Immature natural killer cell (primary cell): Measurements from ENCODE around the gene ARMCX6. TPM values are rescaled to one million over a fixed set of nuclear protein-coding genes. Genes with fewer than 3 reads are reported as not detected.
"Not testable (repeated sequence)": the region's sequence is repeated elsewhere in the genome, so short reads cannot be mapped to it uniquely, and the experiment has no call there.

Experiments
- DNase-seq, 3 donors: peaks; one replicate each; pipeline ENCODE4 v3.0.0; 2022; ENCODE audit warnings: mixed read lengths in 1 of 3
- H3K27ac Mint-ChIP-seq, 6 donors: one replicate each; pipeline ENCODE4 v1.8.0; 2020; ENCODE audit warnings: mixed read lengths in 6 of 6, mild to moderate bottlenecking in 5 of 6, inconsistent platforms in 4 of 6, moderate library complexity in 3 of 6
- H3K27me3 Mint-ChIP-seq, 3 donors: one replicate each; pipeline ENCODE4 v1.8.0; 2020 to 2021; ENCODE audit warnings: low read depth in 3 of 3, mild to moderate bottlenecking in 3 of 3, mixed read lengths in 3 of 3, moderate library complexity in 3 of 3, inconsistent platforms in 1 of 3
- H3K36me3 Mint-ChIP-seq, 3 donors: one replicate each; pipeline ENCODE4 v1.8.0; 2020; ENCODE audit warnings: mixed read lengths in 3 of 3, inconsistent platforms in 2 of 3, mild to moderate bottlenecking in 2 of 3
- H3K4me1 Mint-ChIP-seq, 2 donors: one replicate each; pipeline ENCODE4 v1.8.0; 2020; ENCODE audit warnings: inconsistent platforms in 2 of 2, mild to moderate bottlenecking in 2 of 2, mixed read lengths in 2 of 2, moderate library complexity in 1 of 2
- H3K4me3 Mint-ChIP-seq, 5 donors: one replicate each; pipeline ENCODE4 v1.8.0; 2020; ENCODE audit warnings: mild to moderate bottlenecking in 5 of 5, mixed read lengths in 5 of 5, inconsistent platforms in 3 of 5, moderate library complexity in 3 of 5
- H3K9me3 Mint-ChIP-seq, 6 donors: one replicate each; pipeline ENCODE4 v1.8.0; 2020; ENCODE audit warnings: mild to moderate bottlenecking in 6 of 6, mixed read lengths in 6 of 6, inconsistent platforms in 4 of 6, moderate library complexity in 3 of 6
- polyA plus RNA-seq, 3 donors: library from polyadenylated mRNA; unstranded; fragments of 300-500 nt; fragmentation: Illumina TruSeq; gene quantifications; one replicate each; pipeline ENCODE4 v1.2.3, GENCODE V29; 2021

Gene ARMCX6
- polyA plus RNA-seq, 3 donors from 2014 or later, result 38.0 to 58.2 (median 38.5) TPM

DNA sequence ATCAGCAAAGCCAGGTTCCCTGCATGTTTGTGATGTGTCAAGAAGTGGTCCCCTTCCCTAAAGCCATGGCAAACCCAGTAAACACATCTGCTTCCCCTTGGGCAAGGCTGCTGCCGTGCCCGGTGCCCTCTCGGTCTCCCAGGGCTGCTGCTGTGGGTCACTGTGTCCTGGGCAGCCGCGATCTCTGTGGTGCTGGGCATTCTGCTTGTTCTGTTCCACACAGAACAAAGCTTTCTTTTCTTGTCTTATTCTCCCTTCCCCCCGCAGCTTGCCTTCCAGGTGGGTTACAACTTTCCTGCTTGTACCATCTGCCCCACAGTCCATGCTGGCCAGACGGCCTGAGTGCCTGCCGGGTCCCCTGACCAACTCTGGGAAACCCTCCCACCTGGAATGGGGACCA is 18.2 kb downstream of the ARMCX6 start:
- H3K9me3 Mint-ChIP-seq, H3K36me3 Mint-ChIP-seq, H3K27me3 Mint-ChIP-seq, H3K4me1 Mint-ChIP-seq, DNase-seq, H3K27ac Mint-ChIP-seq, H3K4me3 Mint-ChIP-seq: not testable (repeated sequence)

GRCh38 chrX:101595739-101596419 is 21.9 kb downstream of the ARMCX6 start:
- Mint-ChIP-seq H3K27ac (no peak overlapping the region), H3K4me3 (no peak overlapping the region), H3K27me3 (peaks cover 3 to 9% (median 9%) of the 10 kb centered on the region in 3 donors)

More at GRCh38 chrX:101595739-101596419, 21.9 kb downstream of the ARMCX6 start:
- no peaks in the 10 kb centered on the region for H3K36me3 Mint-ChIP-seq
- H3K4me1 Mint-ChIP-seq, result no peaks in the 10 kb centered on the region
- H3K9me3 Mint-ChIP-seq, result no peaks in the 10 kb centered on the region
- peak; percentile 40 to 51 (median 41) for DNase-seq

Other genes starting within 250 kb of the ARMCX6 start
- gene BTK, start 231.8 kb downstream of the ARMCX6 start, polyA plus RNA-seq, result 1 to 10 TPM in 1 of 3 donors, under 1 TPM in 2; 0.36 to 3.4 (median 0.91) TPM
- 1,000 to 10,000 TPM in 1 of 3 donors, 100 to 1,000 TPM in 2; 753 to 1,251 (median 825) TPM for gene RPL36A, start 227.0 kb downstream of the ARMCX6 start, polyA plus RNA-seq
- gene GLA, start 210.1 kb downstream of the ARMCX6 start, polyA plus RNA-seq, result 10 to 100 TPM; 19.3 to 23.6 (median 22.7) TPM
- 100 to 1,000 TPM in 2 of 3 donors, 10 to 100 TPM in 1; 80.6 to 188 (median 120) TPM for gene HNRNPH2, start 209.8 kb downstream of the ARMCX6 start, polyA plus RNA-seq
- 1 to 10 TPM in 2 of 3 donors, under 1 TPM in 1; 0.50 to 2.9 (median 1.2) TPM for gene ARMCX4, start 132.5 kb downstream of the ARMCX6 start, polyA plus RNA-seq
- under 1 TPM in 2 of 3 donors, not detected in 1; 0.14 to 0.21 TPM for gene ARMCX1, start 67.5 kb downstream of the ARMCX6 start, polyA plus RNA-seq
- 10 to 100 TPM; 12.2 to 26.5 (median 20.6) TPM for gene ARMCX3, start 5.2 kb upstream of the ARMCX6 start, polyA plus RNA-seq
- 1 to 10 TPM in 2 of 3 donors, under 1 TPM in 1; 1.00 to 1.3 (median 1.1) TPM for gene ARMCX2, start 41.9 kb upstream of the ARMCX6 start, polyA plus RNA-seq